ENCODE results near the gene ACOX3. TPM values are rescaled to one million over a fixed set of nuclear protein-coding genes. Genes with fewer than 3 reads are reported as not detected.
"Not testable (repeated sequence)": the region's sequence is repeated elsewhere in the genome, so short reads cannot be mapped to it uniquely, and the experiment has no call there.

Gene ACOX3
- polyA plus RNA-seq (ENCODE audit: insufficient read length in 4 of 4), result 10 to 100 TPM; 15.4 to 19.2 (median 16.5) TPM

- peak; percentile 79 to 88 (median 82) for DNase-seq (ENCODE audit: low read depth in 4 of 4, low spot score in 2 of 4)
These were observed at the start of gene ACOX3, which contains the start of gene TRMT44 for GRCh38 chr4:8440492-8441311. TSS of gene ACOX3 (minus strand) at chr4:8440723. CDS start at chr4:8416521, 24,202 bp downstream. TSS of gene TRMT44 (plus strand) at chr4:8440777. CDS start at chr4:8440823, 46 bp downstream.

GRCh38 chr4:8488791-8489369 is 48.4 kb upstream of the ACOX3 start:
- DNase-seq (ENCODE audit: low read depth in 4 of 4, low spot score in 2 of 4), result no peak

- DNase-seq (ENCODE audit: low read depth in 4 of 4, low spot score in 2 of 4), result not testable (repeated sequence)
These were observed 46.1 kb upstream of the ACOX3 start for GRCh38 chr4:8486643-8487042.

- no peak for DNase-seq (ENCODE audit: low read depth in 4 of 4, low spot score in 2 of 4)
These were observed 39.7 kb upstream of the ACOX3 start for GRCh38 chr4:8480221-8480620.

- DNase-seq (ENCODE audit: low read depth in 4 of 4, low spot score in 2 of 4), result no peak
These were observed 38.5 kb upstream of the ACOX3 start for GRCh38 chr4:8478801-8479744.

GRCh38 chr4:8478371-8478770 is 37.8 kb upstream of the ACOX3 start:
- DNase-seq (ENCODE audit: low read depth in 4 of 4, low spot score in 2 of 4), result no peak

- no peak for DNase-seq (ENCODE audit: low read depth in 4 of 4, low spot score in 2 of 4)
These were observed 37.2 kb upstream of the ACOX3 start for GRCh38 chr4:8477676-8478075.

- DNase-seq (ENCODE audit: low read depth in 4 of 4, low spot score in 2 of 4), result no peak
These were observed 36.6 kb upstream of the ACOX3 start for GRCh38 chr4:8477095-8477635.

GRCh38 chr4:8475751-8476575 is 35.4 kb upstream of the ACOX3 start:
- DNase-seq (ENCODE audit: low read depth in 4 of 4, low spot score in 2 of 4), result no peak

- DNase-seq (ENCODE audit: low read depth in 4 of 4, low spot score in 2 of 4), result no peak
These were observed 34.3 kb upstream of the ACOX3 start for GRCh38 chr4:8474856-8475255.

GRCh38 chr4:8473920-8474590 is 33.5 kb upstream of the ACOX3 start:
- DNase-seq (ENCODE audit: low read depth in 4 of 4, low spot score in 2 of 4), result no peak

GRCh38 chr4:8473198-8473919 is 32.8 kb upstream of the ACOX3 start:
- DNase-seq (ENCODE audit: low read depth in 4 of 4, low spot score in 2 of 4), result no peak

- DNase-seq (ENCODE audit: low read depth in 4 of 4, low spot score in 2 of 4), result peak; percentile 34 to 62 (median 58)
These were observed 32.2 kb upstream of the ACOX3 start for GRCh38 chr4:8472689-8473197.

GRCh38 chr4:8472158-8472688 is 31.7 kb upstream of the ACOX3 start:
- DNase-seq (ENCODE audit: low read depth in 4 of 4, low spot score in 2 of 4), result no peak

GRCh38 chr4:8471211-8471875 is 30.8 kb upstream of the ACOX3 start:
- DNase-seq (ENCODE audit: low read depth in 4 of 4, low spot score in 2 of 4), result no peak

GRCh38 chr4:8470451-8471024 is 30.0 kb upstream of the ACOX3 start:
- DNase-seq (ENCODE audit: low read depth in 4 of 4, low spot score in 2 of 4), result no peak

- DNase-seq (ENCODE audit: low read depth in 4 of 4, low spot score in 2 of 4), result no peak
These were observed 29.0 kb upstream of the ACOX3 start for GRCh38 chr4:8469550-8469949.

Data from left renal cortex interstitium (tissue), 4 donors.